ENCODE data around the gene CACHD1. TPM values are rescaled to one million over a fixed set of nuclear protein-coding genes. Genes with fewer than 3 reads are reported as not detected.

The CACHD1 gene
- total and polyA plus RNA-seq, 2 of the 4 experiments (the other 2 are of a cell fraction) = 2.9 to 5.9 TPM

DNA sequence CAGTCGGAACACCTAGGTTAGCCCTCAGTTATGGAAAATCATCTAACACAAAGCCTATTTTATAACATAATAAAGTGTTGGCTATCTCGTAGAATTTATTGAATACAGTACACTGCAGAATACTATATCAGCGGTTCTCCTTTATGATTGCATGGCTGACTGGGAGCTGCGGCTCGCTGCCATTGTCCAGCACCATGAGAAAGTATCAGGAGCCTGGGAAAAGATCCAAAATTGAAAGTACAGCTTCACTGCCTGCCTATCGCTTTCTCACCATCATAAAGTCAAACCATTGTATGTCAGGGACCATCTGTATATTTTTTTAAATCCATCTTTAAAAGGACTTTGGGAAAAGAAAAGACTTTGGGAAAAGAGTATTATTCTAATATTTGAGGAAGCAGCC is 163.0 kb downstream of the CACHD1 start:
- ATAC-seq (ENCODE audit: low read depth) = no peak
- Histone ChIP-seq H4K8ac (ENCODE audit: low read depth in 2 of 2, low read length in 2 of 2) (no peak overlapping the region), H3K18ac (ENCODE audit: low read depth, low read length) (no peak overlapping the region), H4K5ac (ENCODE audit: low read depth, low read length) (no peak overlapping the region), H2BK5ac (ENCODE audit: low read depth, low read length, poor library complexity, severe bottlenecking) (no peak overlapping the region), H2BK20ac (ENCODE audit: low read depth, low read length) (no peak overlapping the region), H2BK120ac (ENCODE audit: low read depth, low read length) (no peak overlapping the region), H3K14ac (replicated peaks; ENCODE audit: low read depth, low read length) (no peak overlapping the region), H3K9me3 (ENCODE audit: control insufficient read depth, insufficient read depth, low read length) (no peaks in the 10 kb centered on the region), H3K9ac (ENCODE audit: low read depth, low read length) (no peak overlapping the region), H3K23ac (ENCODE audit: low read depth, low read length) (no peak overlapping the region), H3K36me3 (ENCODE audit: control insufficient read depth, insufficient read depth, low read length) (0 out of 2 replicates have a peak, but pooled peaks cover 1% of the 10 kb centered on the region), H4K20me1 (ENCODE audit: insufficient read depth, low read length) (no peaks in the 10 kb centered on the region), H3K4me1 (ENCODE audit: control insufficient read depth, insufficient read depth, low read length) (no peaks in the 10 kb centered on the region), H3K27me3 (ENCODE audit: control insufficient read depth, insufficient read depth, low read length) (no peaks in the 10 kb centered on the region), H2BK15ac (ENCODE audit: low read depth, low read length) (no peak overlapping the region), H3K4me2 (ENCODE audit: low read depth, low read length) (no peak overlapping the region), H4K91ac (ENCODE audit: insufficient read depth, low read depth, low read length) (no peak overlapping the region), H3K4ac (ENCODE audit: low read depth, low read length) (no peak overlapping the region), H3K56ac (ENCODE audit: extremely low read depth, insufficient read depth, low read length) (no peak overlapping the region), H2AK9ac (replicated peaks; ENCODE audit: low read depth, low read length, poor library complexity) (no peak overlapping the region), H3K9me1 (ENCODE audit: insufficient read depth, low read length) (no peaks in the 10 kb centered on the region; the same call in 1 of the 2 replicates), H2AFZ (replicated peaks; ENCODE audit: low read length, poor library complexity) (no peak overlapping the region), H3K79me1 (ENCODE audit: low read depth in 1 of 2, low read length in 2 of 2) (no peaks in the 10 kb centered on the region), H3K4me3 (ENCODE audit: insufficient read depth, low read depth, low read length) (no peak overlapping the region), H2AK5ac (ENCODE audit: low read depth, low read length) (no peak overlapping the region), H3K27ac (ENCODE audit: insufficient read depth, low read length) (no peak overlapping the region)
- in situ Hi-C loops (cut with MboI; ENCODE audit: low sequenced_read_pairs) (no loop called here), dilution Hi-C loops (cut with HindIII; ENCODE audit: low sequenced_read_pairs, unreplicated experiment) (no loop called here), intact Hi-C loops (cut with micrococcal nuclease) (no loop called here)
- WGBS, 2 experiments (ENCODE audit: extremely low coverage in 2 of 2, insufficient read length in 1 of 2) = no CpG with 5 or more reads among the region's 6 CpGs
- TF ChIP-seq RFX5 (IDR thresholded peaks at IDR 0.05; ENCODE audit: low read depth, low read length) (no peak), RCOR1 (IDR thresholded peaks at IDR 0.05; ENCODE audit: insufficient replicate concordance, low read length) (no peak), USF2 (IDR thresholded peaks at IDR 0.05; ENCODE audit: low read depth, low read length) (no peak), NFE2L2 (IDR thresholded peaks at IDR 0.05; ENCODE audit: low read depth, low read length) (no peak), CHD1 (IDR thresholded peaks at IDR 0.05; ENCODE audit: low read depth, low read length) (no peak), MAFK (IDR thresholded peaks at IDR 0.05; ENCODE audit: low read depth, low read length) (no peak), RAD21 (IDR thresholded peaks at IDR 0.05; ENCODE audit: low read length) (no peak), MXI1 (IDR thresholded peaks at IDR 0.05; ENCODE audit: borderline replicate concordance, low read depth, low read length) (no peak), BHLHE40 (IDR thresholded peaks at IDR 0.05; ENCODE audit: low read depth, low read length) (no peak), POLR2A (IDR thresholded peaks at IDR 0.05; ENCODE audit: low read depth, low read length) (no peak), CEBPB (IDR thresholded peaks at IDR 0.05; ENCODE audit: low read depth, low read length) (no peak), MAZ (IDR thresholded peaks at IDR 0.05; ENCODE audit: borderline replicate concordance, low read depth, low read length) (no peak), CTCF (conservative IDR thresholded peaks at IDR 0.05; ENCODE audit: low read depth, low read length) (no peak), FOS (IDR thresholded peaks at IDR 0.05; ENCODE audit: low read depth, low read length) (no peak), SMC3 (IDR thresholded peaks at IDR 0.05; ENCODE audit: low read depth, low read length) (no peak)
- TF ChIP-seq, protein P1, sequence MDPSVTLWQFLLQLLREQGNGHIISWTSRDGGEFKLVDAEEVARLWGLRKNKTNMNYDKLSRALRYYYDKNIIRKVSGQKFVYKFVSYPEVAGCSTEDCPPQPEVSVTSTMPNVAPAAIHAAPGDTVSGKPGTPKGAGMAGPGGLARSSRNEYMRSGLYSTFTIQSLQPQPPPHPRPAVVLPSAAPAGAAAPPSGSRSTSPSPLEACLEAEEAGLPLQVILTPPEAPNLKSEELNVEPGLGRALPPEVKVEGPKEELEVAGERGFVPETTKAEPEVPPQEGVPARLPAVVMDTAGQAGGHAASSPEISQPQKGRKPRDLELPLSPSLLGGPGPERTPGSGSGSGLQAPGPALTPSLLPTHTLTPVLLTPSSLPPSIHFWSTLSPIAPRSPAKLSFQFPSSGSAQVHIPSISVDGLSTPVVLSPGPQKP (IDR thresholded peaks at IDR 0.05; ENCODE audit: borderline replicate concordance, low read depth, low read length) = no peak
- CTCF ChIA-PET = no interaction called here
- no peak for DNase-seq
- no TSS peak for BruUV-seq (replicated peaks)
- POLR2A ChIA-PET (ENCODE audit: unreplicated experiment) = no interaction called here
